ENCODE measurements around the gene CBLB. TPM values are rescaled to one million over a fixed set of nuclear protein-coding genes. Genes with fewer than 3 reads are reported as not detected.

CBLB gene
- total RNA-seq, 1 experiment from 2014 or later, result 8.6 TPM

GRCh38 chr3:105770410-105770809, 98.4 kb downstream of the CBLB start:
- no peak for DNase-seq (ENCODE audit: low read depth, low spot score)
- Histone ChIP-seq H3K36me3 (ENCODE audit: control insufficient read depth, insufficient read depth, low read length) (no peaks in the 10 kb centered on the region), H3K4me1 (ENCODE audit: control insufficient read depth, insufficient read depth, low read length) (no peaks in the 10 kb centered on the region), H3K27me3 (ENCODE audit: control insufficient read depth, insufficient read depth, low read length) (no peaks in the 10 kb centered on the region), H3K9me3 (ENCODE audit: control insufficient read depth, insufficient read depth, low read depth, low read length) (no peaks in the 10 kb centered on the region), H3K27ac (ENCODE audit: low read length) (no peak overlapping the region), H3K4me3 (ENCODE audit: low read depth in 2 of 2, low read length in 2 of 2) (no peak overlapping the region)
- CTCF ChIA-PET, result no interaction called here
- in situ Hi-C loops (cut with HindIII; ENCODE audit: low pct_unique_long_range_greater_than_20kb, low sequenced_read_pairs) (no loop called here), intact Hi-C loops (cut with micrococcal nuclease; ENCODE audit: unreplicated experiment) (no loop called here)
- TF ChIP-seq TCF7L2 (IDR thresholded peaks at IDR 0.05; ENCODE audit: low read depth, low read length) (no peak), REST (IDR thresholded peaks at IDR 0.05; ENCODE audit: insufficient read depth in 1 of 2, low read depth in 2 of 2, low read length in 1 of 2) (no peak), POLR2AphosphoS5 (IDR thresholded peaks at IDR 0.05; ENCODE audit: low read depth, low read length) (no peak), SIN3A (IDR thresholded peaks at IDR 0.05; ENCODE audit: borderline replicate concordance, insufficient read depth, low read depth, low read length) (no peak)
- TF ChIP-seq, protein P1, sequence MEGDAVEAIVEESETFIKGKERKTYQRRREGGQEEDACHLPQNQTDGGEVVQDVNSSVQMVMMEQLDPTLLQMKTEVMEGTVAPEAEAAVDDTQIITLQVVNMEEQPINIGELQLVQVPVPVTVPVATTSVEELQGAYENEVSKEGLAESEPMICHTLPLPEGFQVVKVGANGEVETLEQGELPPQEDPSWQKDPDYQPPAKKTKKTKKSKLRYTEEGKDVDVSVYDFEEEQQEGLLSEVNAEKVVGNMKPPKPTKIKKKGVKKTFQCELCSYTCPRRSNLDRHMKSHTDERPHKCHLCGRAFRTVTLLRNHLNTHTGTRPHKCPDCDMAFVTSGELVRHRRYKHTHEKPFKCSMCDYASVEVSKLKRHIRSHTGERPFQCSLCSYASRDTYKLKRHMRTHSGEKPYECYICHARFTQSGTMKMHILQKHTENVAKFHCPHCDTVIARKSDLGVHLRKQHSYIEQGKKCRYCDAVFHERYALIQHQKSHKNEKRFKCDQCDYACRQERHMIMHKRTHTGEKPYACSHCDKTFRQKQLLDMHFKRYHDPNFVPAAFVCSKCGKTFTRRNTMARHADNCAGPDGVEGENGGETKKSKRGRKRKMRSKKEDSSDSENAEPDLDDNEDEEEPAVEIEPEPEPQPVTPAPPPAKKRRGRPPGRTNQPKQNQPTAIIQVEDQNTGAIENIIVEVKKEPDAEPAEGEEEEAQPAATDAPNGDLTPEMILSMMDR (IDR thresholded peaks at IDR 0.05), result no peak
- BruUV-seq (replicated peaks), result no TSS peak
- POLR2A ChIA-PET, result no interaction called here
- ATAC-seq, result no peak

DNA sequence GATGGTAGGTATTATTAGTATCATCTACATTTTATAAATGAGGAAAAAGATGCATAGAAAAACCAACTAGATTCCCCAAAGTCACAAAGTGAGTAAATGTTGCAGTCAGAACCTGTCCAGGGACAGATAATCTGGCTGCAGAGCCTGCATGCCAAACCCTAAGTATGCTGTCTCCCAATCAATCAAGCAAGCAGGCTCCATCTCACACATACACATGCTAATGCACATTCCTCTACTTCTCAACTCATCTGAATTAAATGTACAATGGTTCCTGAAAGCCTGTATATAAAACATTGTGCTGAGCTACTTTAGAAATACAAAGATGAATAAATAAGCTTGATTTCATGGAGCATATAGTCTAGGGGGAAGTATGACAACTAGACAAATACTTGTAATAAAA, 101.0 kb downstream of the CBLB start:
- TF ChIP-seq POLR2AphosphoS5 (IDR thresholded peaks at IDR 0.05; ENCODE audit: low read depth, low read length), result no peak
- TF ChIP-seq REST (IDR thresholded peaks at IDR 0.05; ENCODE audit: insufficient read depth in 1 of 2, low read depth in 2 of 2, low read length in 1 of 2), result no peak
- no peak for ATAC-seq
- no peaks in the 10 kb centered on the region for H3K36me3 ChIP-seq (ENCODE audit: control insufficient read depth, insufficient read depth, low read length)
- no peaks in the 10 kb centered on the region for H3K4me1 ChIP-seq (ENCODE audit: control insufficient read depth, insufficient read depth, low read length)
- H3K4me3 ChIP-seq (ENCODE audit: low read depth in 2 of 2, low read length in 2 of 2), result no peak overlapping the region
- ChIA-PET POLR2A (no interaction called here), CTCF (no interaction called here)
- in situ Hi-C loops (cut with HindIII; ENCODE audit: low pct_unique_long_range_greater_than_20kb, low sequenced_read_pairs), result no loop called here
- BruUV-seq (replicated peaks), result no TSS peak
- no peak overlapping the region for H3K27ac ChIP-seq (ENCODE audit: low read length)
- no peaks in the 10 kb centered on the region for H3K9me3 ChIP-seq (ENCODE audit: control insufficient read depth, insufficient read depth, low read depth, low read length)
- DNase-seq (ENCODE audit: low read depth, low spot score), result no peak
- intact Hi-C loops (cut with micrococcal nuclease; ENCODE audit: unreplicated experiment), result no loop called here
- H3K27me3 ChIP-seq (ENCODE audit: control insufficient read depth, insufficient read depth, low read length), result no peaks in the 10 kb centered on the region
